ENCODE data around the gene AGXT. TPM values are rescaled to one million over a fixed set of nuclear protein-coding genes. Genes with fewer than 3 reads are reported as not detected.

The AGXT gene
- total RNA-seq, 1 donor, result not detected

GRCh38 chr2:240869956-240870875, 1.6 kb downstream of the AGXT start:
- DNase-seq (ENCODE audit: low read depth), result no peak
- TF ChIP-seq CTCF (IDR thresholded peaks at IDR 0.05; ENCODE audit: insufficient read depth, low read depth, low read length), result no peak

GRCh38 chr2:240871071-240871958, 2.7 kb downstream of the AGXT start:
- TF ChIP-seq CTCF (IDR thresholded peaks at IDR 0.05; ENCODE audit: insufficient read depth, low read depth, low read length), result no peak
- H3K4me3 ChIP-seq (ENCODE audit: low read depth, low read length), result no peak overlapping the region
- DNase-seq (ENCODE audit: low read depth), result no peak

More at GRCh38 chr2:240869956-240870875, 1.6 kb downstream of the AGXT start:
- no peak overlapping the region for H3K4me3 ChIP-seq (ENCODE audit: low read depth, low read length)

- TF ChIP-seq CTCF (IDR thresholded peaks at IDR 0.05; ENCODE audit: insufficient read depth, low read depth, low read length), result no peak
- no peak overlapping the region for H3K4me3 ChIP-seq (ENCODE audit: low read depth, low read length)
- DNase-seq (ENCODE audit: low read depth), result no peak
Measured at GRCh38 chr2:240872317-240873097, 3.9 kb downstream of the AGXT start.

- no peak for DNase-seq (ENCODE audit: low read depth)
- no peak for TF ChIP-seq CTCF (IDR thresholded peaks at IDR 0.05; ENCODE audit: insufficient read depth, low read depth, low read length)
- H3K4me3 ChIP-seq (ENCODE audit: low read depth, low read length), result no peak overlapping the region
Measured at GRCh38 chr2:240873098-240873788, 4.6 kb downstream of the AGXT start.

GRCh38 chr2:240873805-240874714, 5.4 kb downstream of the AGXT start:
- DNase-seq (ENCODE audit: low read depth), result no peak
- H3K4me3 ChIP-seq (ENCODE audit: low read depth, low read length), result no peak overlapping the region
- no peak for TF ChIP-seq CTCF (IDR thresholded peaks at IDR 0.05; ENCODE audit: insufficient read depth, low read depth, low read length)

Measured in fibroblast of villous mesenchyme (primary cell).